GF-D8 (cell line): ENCODE results near the gene RTN4R.

ENCODE experiments used
- DNase-seq: peaks from one replicate; lab custom pipeline; 2025; lab: John Stamatoyannopoulos, UW

The RTN4R gene

GRCh38 chr22:20199413-20199842, 68.7 kb downstream of the RTN4R start:
- DNase-seq, result no peak

GRCh38 chr22:20198557-20199319, 69.4 kb downstream of the RTN4R start:
- no peak for DNase-seq

DNA sequence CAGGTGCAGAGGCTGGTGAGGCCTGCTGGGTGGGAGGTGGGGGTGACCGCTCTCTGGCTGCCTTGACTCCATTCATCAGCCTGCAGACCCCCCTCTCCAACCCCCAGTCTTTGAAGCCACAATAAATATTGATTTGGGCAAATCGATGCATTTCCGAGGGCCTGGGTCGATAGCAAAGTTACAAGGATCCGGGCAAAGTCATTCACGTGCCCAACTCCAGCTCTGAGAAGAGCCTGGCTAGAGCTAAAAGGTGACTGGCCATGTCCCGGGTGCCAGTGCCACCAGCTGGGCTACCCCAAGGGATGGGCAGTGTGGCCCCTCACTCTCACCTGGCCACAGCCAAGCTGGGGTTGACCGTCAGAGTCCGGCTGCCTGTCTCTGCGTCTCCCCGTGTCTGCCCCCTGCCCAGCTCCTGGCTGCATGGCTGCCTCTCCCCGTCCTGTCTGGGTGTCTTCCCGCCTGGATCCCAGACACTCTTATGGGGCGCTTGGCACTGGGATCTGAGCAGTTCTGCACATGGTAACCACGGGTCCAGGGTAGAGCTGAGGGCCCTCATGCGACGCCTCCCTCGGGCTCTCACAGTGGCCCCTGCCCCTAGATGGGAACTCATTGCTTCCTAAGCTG, 70.6 kb downstream of the RTN4R start:
- DNase-seq, result no peak

- no peak for DNase-seq
These were observed 71.8 kb downstream of the RTN4R start for GRCh38 chr22:20196094-20196842.

DNA sequence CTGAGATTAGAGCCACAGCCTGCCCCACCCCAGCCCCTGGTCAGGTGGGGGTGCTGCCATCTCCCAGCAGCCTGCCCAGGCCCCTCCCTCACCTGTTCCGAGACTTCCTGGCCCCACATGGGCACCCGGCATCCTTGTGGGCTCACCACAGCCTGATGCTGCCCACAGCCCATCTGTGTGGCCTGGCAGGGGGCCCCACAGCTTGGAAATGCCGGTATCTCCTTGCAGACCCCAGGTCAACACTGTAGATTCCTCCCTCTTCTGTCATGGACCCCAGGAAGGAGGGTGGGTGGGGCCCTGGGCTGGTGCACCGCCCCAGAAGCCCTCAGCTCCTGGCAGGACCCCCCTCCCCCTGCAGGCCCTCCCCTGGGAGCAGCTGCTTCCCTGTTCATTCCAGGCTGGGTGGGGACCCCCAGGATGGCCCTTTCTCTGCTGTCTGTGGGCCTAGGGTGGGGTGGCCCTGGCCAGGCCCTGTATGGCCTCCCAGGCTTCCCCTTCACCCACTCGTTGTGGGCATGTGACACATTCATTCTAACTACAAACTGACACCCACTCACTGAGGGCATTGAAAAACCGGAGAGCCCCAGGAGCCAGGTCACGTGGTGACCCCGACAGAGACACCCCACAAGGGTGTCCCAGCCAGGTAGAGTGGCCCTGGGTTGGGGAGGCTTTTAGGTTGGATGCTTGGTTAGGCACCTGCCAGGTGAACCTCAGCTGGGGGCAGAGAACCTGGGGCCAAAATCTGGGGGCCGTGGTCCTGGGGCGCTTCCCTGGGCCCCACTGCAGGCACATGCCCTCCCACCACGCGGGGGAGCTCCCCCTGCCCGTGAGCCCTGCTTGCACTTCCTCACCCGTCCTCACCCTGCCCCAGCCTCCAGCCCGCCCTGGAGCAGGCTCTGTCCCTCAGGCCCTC, 73.2 kb downstream of the RTN4R start:
- no peak for DNase-seq

GRCh38 chr22:20193761-20194494, 74.2 kb downstream of the RTN4R start:
- no peak for DNase-seq

DNA sequence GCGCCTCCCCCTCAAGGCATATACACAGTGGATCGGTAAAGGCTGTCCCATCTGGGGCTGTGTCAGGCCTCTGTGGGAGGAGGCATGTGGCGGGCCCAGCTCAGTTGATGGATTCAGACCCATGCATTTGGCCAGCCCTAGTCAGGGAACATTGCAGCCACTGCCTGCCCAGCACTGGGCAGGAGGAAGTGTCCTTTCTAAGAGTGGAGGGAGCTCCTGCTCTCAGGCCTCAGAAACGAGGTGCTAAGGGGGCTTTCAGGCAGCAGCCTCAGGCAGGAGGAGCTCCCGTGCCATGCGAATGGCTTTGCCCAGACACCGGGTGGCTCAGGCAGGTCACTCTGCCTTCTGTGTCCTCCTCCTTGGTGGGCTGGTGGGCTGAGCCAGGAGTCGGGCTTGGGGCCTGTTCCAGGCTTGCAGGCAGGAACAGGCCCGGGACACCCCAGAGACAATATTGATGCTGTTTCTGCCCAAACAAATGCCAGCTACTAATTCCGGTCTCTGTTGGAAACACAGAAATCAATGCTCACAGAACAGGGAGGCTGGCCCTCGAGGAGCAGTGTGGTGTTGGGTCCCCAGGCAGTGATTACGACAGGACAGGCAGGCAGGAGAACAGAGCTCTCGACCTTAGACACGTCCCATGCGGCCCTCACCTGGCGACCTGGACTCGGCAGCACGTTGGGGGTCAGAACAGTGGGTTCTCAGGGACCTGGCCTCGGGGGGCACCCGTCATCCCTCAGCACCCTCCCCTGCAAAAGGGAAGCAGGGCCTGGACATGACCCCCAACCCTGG, 75.0 kb downstream of the RTN4R start:
- no peak for DNase-seq

DNA sequence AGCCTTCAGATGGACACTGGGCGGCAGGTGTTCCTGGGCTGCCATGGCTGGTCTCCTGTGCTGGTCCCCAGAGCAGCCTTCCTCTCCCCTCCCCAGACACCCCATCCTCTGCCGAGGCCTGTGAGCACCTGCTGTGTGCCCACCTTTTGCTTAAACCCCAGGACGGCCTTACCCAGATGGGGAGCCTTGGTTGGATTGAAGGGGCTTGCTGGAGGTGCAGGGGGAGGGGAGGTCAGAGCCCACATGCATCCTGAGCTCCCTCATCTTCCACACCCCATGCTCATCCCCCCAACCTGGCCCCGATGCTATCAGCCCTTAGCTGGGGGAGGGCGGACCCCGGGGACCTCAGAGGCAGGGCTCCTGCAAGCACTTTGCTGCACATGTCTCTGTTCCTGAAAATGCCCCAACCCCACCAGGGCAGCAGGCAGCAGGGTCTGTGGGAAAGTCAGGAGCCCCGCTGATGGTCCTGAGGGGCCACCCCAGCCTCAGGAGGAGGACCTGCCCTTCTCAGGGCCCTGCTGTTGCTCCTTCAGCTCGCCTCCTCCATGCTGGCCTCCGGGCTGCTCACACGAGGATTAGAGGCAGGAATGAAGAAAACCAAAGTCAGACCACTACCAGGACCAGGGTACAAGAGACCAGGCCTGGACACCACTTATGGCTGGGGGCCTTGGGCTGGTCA, 75.7 kb downstream of the RTN4R start:
- DNase-seq, result no peak

DNA sequence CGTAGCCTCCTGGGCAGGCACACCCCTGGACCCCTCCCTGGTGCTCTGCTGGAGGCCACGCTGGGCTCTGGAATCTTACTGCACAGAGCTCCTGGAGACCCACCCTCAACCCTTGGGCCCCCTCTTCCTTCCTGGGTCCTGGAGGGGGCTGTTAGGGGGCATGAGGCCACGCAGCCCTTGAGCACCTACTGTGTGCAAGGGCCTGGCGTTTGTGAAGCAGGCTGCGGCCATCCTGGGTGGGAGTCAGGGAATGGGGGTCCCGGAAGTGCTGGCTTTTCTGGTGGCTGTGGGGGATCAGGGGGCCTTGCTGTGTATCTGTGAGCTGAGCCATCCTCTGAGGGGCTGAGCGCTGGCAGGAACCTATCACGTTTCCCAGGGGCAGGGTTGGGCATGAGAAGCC, 76.3 kb downstream of the RTN4R start:
- no peak for DNase-seq
